NCI-H146 treated with DMSO at 0.1 percent for 48 hours (cell line): ENCODE data around the gene MAML3.

ENCODE experiments used
- DNase-seq: peaks from one replicate; lab custom pipeline; 2025; ENCODE audit not compliant: unreplicated experiment; lab: John Stamatoyannopoulos, UW

MAML3 gene

DNA sequence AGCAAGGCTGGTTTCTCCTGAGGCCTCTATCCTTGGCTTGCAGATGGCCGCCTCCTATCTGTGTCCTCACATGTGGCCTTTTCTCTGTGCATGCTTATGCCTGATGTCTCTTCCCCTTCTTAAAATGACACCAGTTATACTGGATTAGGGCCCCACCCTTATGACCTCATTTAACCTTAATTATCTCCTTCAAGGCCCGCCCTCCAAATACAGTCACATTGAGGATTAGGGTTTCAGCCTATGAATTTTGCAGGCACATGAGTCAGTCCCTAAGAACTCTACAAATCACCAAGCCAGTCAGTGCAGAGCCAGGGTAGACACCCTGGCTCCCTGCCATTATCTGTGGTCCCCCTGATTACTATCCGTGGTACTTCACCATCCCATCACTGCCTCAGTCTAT lies 51.6 kb downstream of the MAML3 start:
- no peak for DNase-seq

DNA sequence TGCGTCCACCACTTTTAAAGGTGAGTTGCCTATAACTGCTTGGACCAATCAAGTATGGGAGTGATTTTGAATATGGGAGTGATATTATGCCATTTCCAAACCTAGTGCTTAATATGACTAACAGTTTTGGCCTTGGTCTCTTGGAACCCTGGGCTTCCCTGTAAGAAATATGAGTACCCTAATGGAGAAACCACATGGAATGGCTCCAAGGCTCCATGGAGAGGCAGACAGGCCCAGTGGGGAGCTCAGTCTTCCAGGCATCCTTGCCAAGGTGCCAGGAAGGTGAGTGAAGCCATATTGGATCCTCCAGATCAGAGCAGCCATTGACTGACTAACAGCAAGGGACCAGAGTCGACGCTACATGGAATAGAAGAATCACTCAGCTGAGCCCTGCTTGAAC lies 53.2 kb downstream of the MAML3 start:
- no peak for DNase-seq

DNA sequence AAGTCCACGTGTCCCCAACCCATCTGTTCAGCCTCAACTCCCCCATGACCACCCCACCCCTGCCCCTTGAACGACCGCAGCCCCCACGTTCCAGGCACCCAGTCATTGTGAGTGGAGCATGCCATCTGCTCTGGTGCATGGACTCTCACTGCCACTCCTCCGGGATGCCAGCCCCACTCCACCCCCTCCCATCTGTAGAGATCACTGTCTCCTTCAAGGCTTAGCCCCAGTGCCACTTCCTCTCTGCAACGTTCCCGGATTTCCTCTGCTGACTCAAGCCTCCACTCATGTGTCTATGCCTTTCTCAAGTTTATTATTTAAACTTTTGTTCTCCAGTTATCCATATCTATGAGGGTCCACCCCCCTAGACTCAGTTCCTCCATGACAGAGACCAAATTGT lies 54.0 kb downstream of the MAML3 start:
- no peak for DNase-seq

- DNase-seq = no peak
Observed at GRCh38 chr4:140098455-140099160, 55.4 kb downstream of the MAML3 start.

DNA sequence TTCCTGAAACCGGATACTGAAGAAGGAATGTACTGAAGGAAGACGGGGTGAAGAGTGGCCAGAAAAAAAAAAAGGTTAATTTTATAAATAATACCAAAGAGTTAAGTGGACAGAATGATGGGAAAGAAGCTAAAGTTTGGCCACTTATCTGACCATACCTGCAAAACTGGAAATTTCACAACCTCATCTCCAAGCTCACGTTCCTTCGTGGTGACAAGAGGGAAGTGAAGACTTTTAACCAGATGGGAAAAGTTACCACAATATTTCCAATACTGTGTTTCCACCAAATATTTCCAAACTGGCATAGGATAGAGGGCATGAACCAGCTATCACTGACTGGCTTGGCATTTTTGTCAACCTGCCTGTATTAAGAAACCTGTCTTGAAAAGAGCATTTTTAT lies 56.4 kb downstream of the MAML3 start:
- DNase-seq = no peak

- no peak for DNase-seq
Observed at GRCh38 chr4:140096921-140097320, 57.1 kb downstream of the MAML3 start.

DNA sequence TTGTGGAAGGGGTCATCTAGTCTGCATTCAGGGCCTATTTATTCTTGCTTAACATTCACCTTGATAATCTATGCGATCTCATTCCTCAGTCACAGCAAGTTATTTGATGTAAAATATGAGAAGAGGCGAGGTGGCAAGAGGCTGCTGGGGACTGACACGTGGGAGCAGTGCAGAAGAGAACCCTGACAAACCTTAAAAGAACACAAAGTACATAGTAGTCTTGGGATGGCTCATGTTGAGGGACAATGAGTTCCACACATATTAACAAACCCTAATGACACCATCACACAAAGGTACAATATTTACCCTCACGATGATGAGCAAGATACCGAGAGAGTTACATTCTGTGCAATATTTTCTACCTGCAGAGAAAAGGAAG lies 57.5 kb downstream of the MAML3 start:
- no peak for DNase-seq

- DNase-seq = no peak
Observed at GRCh38 chr4:140095694-140096482, 58.1 kb downstream of the MAML3 start.

- peak; percentile 42 for DNase-seq
Observed at GRCh38 chr4:140094438-140095420, 59.3 kb downstream of the MAML3 start.

DNA sequence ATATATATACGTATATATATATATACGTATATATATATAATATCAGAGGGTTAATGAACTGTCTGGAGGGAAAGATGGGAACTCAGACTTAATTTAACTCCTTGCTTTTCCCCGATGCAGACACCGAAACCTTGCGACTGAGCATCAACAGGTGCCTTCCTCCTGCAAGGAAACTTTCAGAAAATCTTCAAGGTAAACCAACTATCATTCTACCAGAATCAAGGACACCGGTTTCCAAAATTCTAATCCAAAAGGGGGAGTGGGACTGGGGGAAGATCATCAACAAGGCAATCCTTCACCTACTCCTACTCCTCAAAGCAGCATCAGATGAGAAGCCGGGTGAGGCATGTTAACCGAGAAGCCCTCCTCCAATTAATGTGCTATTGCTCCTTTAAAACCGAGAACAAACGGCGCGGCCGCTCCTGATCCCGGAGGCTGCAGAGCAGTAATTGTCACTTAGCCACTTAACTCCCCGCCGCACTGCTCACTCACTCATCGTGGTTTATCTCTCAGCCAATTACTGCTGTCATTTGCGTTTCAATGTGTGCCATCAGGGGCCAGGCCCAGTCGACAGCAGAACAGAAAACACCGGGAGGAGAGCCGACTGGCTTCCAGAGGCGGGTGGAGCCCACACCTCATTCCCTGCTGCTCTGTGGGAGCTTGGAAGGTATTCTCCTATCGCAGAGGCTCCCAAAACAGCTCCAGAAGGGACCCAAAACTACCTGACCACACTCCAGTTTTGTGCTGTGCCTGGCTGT lies 61.7 kb downstream of the MAML3 start:
- DNase-seq = peak; percentile 79

- DNase-seq = no peak
Observed at GRCh38 chr4:140091305-140091704, 62.7 kb downstream of the MAML3 start.

- DNase-seq = no peak
Observed at GRCh38 chr4:140090215-140090731, 63.7 kb downstream of the MAML3 start.

DNA sequence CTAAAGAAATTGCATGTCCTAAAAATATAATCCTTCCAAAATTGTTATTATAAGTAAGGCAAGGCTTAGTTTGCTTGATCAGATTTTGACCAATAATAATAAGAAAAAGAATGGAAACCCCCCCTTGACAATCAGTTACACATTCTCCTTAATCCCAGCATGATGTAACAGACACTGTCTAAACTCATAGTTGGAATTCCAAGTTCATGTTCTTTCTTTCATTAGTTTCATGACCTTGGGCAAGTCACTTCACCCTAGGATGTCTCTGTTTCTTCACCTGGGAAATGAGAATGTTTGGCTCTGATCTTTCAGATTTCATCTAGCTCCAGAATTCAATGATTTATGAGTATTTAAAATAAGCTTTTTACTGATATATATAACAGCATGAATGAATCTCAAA lies 64.8 kb downstream of the MAML3 start:
- no peak for DNase-seq

DNA sequence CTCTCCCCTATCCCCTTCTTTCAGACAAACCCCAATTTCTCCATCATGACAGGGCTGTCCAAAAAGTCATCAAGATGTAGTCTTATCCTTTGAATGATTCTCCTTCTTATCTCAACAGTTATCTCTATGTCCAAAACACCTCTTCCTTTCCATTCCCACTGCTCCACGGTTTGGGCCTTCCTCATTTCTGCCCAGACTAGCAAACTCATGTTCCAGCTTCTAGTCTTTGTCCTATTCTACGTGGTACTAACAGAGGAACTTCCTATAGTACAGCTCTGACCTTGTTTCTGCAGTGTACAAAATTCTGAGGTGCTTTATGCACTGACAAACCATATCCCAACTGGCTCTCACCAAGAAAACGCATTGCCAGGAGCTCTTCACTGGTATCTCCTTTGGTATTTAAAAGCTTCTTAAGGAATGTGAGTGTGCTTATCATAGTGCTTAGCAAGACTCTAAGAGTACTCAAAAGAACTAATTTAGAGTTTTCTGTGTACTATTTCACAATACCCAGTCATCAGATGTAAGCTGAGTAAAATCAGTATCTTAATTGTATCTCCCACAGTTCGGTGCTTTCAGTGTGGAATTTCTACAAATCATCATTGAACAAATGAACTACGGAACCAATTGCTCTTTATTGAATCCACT lies 65.5 kb downstream of the MAML3 start:
- DNase-seq = no peak

DNA sequence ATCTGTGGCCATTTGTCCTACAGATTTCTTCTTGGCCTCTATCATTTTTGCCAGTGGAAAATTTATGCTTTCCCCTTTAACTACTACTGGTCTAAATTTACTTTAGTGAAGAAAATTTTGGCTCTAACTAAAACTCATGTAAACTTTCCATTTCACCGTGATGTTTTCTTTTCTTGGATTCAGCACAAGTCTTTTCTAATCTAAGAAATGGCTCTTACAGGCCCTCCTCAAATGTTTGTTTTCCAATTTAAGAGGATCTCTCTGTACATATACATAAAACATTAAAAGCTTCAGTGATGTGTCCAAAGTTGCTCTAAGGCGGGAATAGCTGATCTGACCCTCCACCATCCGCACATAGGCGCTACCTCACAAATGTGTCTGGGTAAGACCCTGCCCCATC lies 68.1 kb downstream of the MAML3 start:
- no peak for DNase-seq

GRCh38 chr4:140085062-140085622 lies 68.8 kb downstream of the MAML3 start:
- no peak for DNase-seq

DNA sequence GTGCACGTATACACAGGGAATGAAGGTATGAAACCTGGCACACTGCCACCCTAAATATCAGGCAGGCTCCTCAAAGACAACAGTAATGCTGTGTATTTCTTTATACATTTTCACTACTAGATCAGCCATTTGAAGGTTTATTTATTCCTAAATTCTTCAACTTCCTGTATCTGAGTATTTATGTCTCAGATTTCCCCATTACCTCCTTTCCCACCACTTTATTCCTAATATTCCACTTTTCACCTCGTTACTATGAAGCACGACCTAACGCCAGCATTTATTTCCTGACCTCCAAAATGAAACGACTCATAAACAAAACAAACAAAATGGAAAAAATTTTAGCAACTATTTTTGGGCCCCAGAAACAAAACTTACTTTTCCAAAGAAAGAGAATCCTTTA lies 69.6 kb downstream of the MAML3 start:
- no peak for DNase-seq

GRCh38 chr4:140082391-140082755 lies 71.6 kb downstream of the MAML3 start:
- no peak for DNase-seq

GRCh38 chr4:140081641-140082390 lies 72.2 kb downstream of the MAML3 start:
- no peak for DNase-seq
